ENCODE measurements around the gene SLC12A6. TPM values are rescaled to one million over a fixed set of nuclear protein-coding genes. Genes with fewer than 3 reads are reported as not detected.

The SLC12A6 gene
- polyA plus RNA-seq, 1 donor from 2014 or later, result 7.3 TPM

DNA sequence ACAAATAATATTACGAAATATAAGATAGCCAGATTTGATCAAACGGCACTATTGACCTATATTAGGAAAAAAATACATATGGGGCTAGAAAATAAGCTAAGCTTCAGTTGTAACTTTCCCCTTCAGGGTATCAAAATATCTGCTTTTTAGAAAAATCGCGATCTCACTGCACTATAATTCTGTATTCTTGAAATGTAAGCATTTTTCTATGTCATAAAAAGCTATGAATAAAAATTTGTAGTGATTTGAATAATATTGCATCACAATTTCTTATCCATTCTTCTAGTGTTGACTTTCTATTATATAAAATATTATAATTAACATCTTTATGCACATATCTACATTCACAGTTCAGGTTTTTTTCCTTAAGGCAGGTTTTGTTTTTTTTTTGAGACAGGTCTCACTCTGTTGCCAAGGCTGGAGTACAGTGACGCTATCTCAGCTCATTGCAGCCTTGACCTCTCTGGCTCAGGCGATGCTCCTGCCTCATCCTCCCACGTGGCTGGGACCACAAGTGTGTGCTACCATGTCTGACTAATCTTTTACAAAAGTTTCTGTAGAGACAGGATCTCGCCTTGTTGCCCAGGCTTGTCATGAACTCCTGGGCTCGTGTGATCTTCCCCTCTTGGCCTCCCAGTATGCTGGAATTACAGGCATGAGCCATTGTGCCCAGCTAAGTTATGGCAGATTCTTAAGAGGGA lies 91.2 kb downstream of the SLC12A6 start:
- Histone ChIP-seq H3K9me3 (ENCODE audit: low read length) (no peaks in the 10 kb centered on the region), H4K20me1 (ENCODE audit: insufficient read depth) (no peaks in the 10 kb centered on the region), H3K79me2 (replicated peaks; ENCODE audit: insufficient read depth, low read length) (no peaks in the 10 kb centered on the region), H3K27ac (ENCODE audit: low read length) (no peak overlapping the region), H3K9ac (ENCODE audit: low read length) (no peak overlapping the region), H3F3A (ENCODE audit: insufficient read depth, low read length, poor library complexity, severe bottlenecking) (no peaks in the 10 kb centered on the region), H3K4me2 (ENCODE audit: low read length) (no peak overlapping the region), H3K4me3 (ENCODE audit: low read length) (no peak overlapping the region), H3K36me3 (ENCODE audit: insufficient read depth, low read length) (no peaks in the 10 kb centered on the region), H3K9me2 (ENCODE audit: insufficient read depth, low read length) (no peaks in the 10 kb centered on the region), H2AFZ (ENCODE audit: low read depth, low read length) (no peak overlapping the region), H3K27me3 (ENCODE audit: insufficient read depth, low read depth, low read length) (no peaks in the 10 kb centered on the region)
- TF ChIP-seq EZH2 (IDR thresholded peaks at IDR 0.05; ENCODE audit: borderline replicate concordance, insufficient read depth, low read length, poor library complexity, severe bottlenecking) (no peak), EP300 (conservative IDR thresholded peaks at IDR 0.05; ENCODE audit: poor library complexity, severe bottlenecking) (no peak), TAF1 (IDR thresholded peaks at IDR 0.05; ENCODE audit: low read depth) (no peak), POLR2AphosphoS5 (IDR thresholded peaks at IDR 0.05) (no peak), MXI1 (conservative IDR thresholded peaks at IDR 0.05; ENCODE audit: poor library complexity, severe bottlenecking) (no peak)
- TF ChIP-seq, protein P1, sequence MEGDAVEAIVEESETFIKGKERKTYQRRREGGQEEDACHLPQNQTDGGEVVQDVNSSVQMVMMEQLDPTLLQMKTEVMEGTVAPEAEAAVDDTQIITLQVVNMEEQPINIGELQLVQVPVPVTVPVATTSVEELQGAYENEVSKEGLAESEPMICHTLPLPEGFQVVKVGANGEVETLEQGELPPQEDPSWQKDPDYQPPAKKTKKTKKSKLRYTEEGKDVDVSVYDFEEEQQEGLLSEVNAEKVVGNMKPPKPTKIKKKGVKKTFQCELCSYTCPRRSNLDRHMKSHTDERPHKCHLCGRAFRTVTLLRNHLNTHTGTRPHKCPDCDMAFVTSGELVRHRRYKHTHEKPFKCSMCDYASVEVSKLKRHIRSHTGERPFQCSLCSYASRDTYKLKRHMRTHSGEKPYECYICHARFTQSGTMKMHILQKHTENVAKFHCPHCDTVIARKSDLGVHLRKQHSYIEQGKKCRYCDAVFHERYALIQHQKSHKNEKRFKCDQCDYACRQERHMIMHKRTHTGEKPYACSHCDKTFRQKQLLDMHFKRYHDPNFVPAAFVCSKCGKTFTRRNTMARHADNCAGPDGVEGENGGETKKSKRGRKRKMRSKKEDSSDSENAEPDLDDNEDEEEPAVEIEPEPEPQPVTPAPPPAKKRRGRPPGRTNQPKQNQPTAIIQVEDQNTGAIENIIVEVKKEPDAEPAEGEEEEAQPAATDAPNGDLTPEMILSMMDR (IDR thresholded peaks at IDR 0.05; ENCODE audit: poor library complexity, severe bottlenecking), result no peak
- TF ChIP-seq, protein P2, sequence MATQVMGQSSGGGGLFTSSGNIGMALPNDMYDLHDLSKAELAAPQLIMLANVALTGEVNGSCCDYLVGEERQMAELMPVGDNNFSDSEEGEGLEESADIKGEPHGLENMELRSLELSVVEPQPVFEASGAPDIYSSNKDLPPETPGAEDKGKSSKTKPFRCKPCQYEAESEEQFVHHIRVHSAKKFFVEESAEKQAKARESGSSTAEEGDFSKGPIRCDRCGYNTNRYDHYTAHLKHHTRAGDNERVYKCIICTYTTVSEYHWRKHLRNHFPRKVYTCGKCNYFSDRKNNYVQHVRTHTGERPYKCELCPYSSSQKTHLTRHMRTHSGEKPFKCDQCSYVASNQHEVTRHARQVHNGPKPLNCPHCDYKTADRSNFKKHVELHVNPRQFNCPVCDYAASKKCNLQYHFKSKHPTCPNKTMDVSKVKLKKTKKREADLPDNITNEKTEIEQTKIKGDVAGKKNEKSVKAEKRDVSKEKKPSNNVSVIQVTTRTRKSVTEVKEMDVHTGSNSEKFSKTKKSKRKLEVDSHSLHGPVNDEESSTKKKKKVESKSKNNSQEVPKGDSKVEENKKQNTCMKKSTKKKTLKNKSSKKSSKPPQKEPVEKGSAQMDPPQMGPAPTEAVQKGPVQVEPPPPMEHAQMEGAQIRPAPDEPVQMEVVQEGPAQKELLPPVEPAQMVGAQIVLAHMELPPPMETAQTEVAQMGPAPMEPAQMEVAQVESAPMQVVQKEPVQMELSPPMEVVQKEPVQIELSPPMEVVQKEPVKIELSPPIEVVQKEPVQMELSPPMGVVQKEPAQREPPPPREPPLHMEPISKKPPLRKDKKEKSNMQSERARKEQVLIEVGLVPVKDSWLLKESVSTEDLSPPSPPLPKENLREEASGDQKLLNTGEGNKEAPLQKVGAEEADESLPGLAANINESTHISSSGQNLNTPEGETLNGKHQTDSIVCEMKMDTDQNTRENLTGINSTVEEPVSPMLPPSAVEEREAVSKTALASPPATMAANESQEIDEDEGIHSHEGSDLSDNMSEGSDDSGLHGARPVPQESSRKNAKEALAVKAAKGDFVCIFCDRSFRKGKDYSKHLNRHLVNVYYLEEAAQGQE (IDR thresholded peaks at IDR 0.05; ENCODE audit: borderline replicate concordance), result no peak

DNA sequence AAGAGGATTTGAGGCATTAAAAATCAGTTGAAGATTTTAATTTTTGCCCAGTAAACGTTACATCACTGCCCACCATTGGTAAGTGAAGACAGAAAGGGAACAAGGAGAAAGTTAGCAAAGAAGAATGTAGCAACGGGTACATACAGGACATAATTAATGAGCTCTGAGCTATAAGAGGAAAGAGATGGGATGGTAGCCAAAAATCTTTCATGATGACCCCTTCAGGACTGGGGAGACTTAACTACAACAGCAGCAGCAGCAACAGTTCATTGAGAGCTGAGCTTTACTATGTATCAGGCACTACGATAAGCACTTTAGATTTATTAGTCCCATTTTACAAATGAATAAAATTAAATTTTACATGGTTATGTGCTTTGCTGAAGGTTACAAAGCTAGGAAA lies 94.4 kb downstream of the SLC12A6 start:
- H4K20me1 ChIP-seq (ENCODE audit: insufficient read depth), result no peaks in the 10 kb centered on the region
- no peak overlapping the region for H2AFZ ChIP-seq (ENCODE audit: low read depth, low read length)
- peaks cover 2% of the 10 kb centered on the region for H3K36me3 ChIP-seq (ENCODE audit: insufficient read depth, low read length)
- no peak overlapping the region for H3K27ac ChIP-seq (ENCODE audit: low read length)
- H3K27me3 ChIP-seq (ENCODE audit: insufficient read depth, low read depth, low read length), result no peaks in the 10 kb centered on the region
- no peak overlapping the region for H3K4me3 ChIP-seq (ENCODE audit: low read length)
- TF ChIP-seq, protein P1 (IDR thresholded peaks at IDR 0.05; ENCODE audit: poor library complexity, severe bottlenecking), result no peak
- no peak for TF ChIP-seq POLR2AphosphoS5 (IDR thresholded peaks at IDR 0.05)
- TF ChIP-seq MXI1 (conservative IDR thresholded peaks at IDR 0.05; ENCODE audit: poor library complexity, severe bottlenecking), result no peak
- TF ChIP-seq TAF1 (IDR thresholded peaks at IDR 0.05; ENCODE audit: low read depth), result no peak
- no peak for TF ChIP-seq EP300 (conservative IDR thresholded peaks at IDR 0.05; ENCODE audit: poor library complexity, severe bottlenecking)
- no peak for TF ChIP-seq SMC3 (conservative IDR thresholded peaks at IDR 0.05; ENCODE audit: poor library complexity)
- TF ChIP-seq, protein P2 (IDR thresholded peaks at IDR 0.05; ENCODE audit: borderline replicate concordance), result no peak
- no peak for TF ChIP-seq EZH2 (IDR thresholded peaks at IDR 0.05; ENCODE audit: borderline replicate concordance, insufficient read depth, low read length, poor library complexity, severe bottlenecking)
- TF ChIP-seq RAD21 (conservative IDR thresholded peaks at IDR 0.05), result no peak
- no peak overlapping the region for H3K4me2 ChIP-seq (ENCODE audit: low read length)
- no peaks in the 10 kb centered on the region for H3K9me2 ChIP-seq (ENCODE audit: insufficient read depth, low read length)
- no peaks in the 10 kb centered on the region for H3F3A ChIP-seq (ENCODE audit: insufficient read depth, low read length, poor library complexity, severe bottlenecking)
- H3K79me2 ChIP-seq (replicated peaks; ENCODE audit: insufficient read depth, low read length), result no peaks in the 10 kb centered on the region
- H3K9me3 ChIP-seq (ENCODE audit: low read length), result no peaks in the 10 kb centered on the region
- no peak overlapping the region for H3K9ac ChIP-seq (ENCODE audit: low read length)

All from neural cell (in vitro differentiated cells).